K562 (cell line): ENCODE measurements around the gene WDR54. TPM values are rescaled to one million over a fixed set of nuclear protein-coding genes. Genes with fewer than 3 reads are reported as not detected.
A peak's percentile ranks its signal among the peaks of the same experiment; 100 is the strongest.

Experiments used
- MAFF ChIP-seq: IDR thresholded peaks from 2 replicates; pipeline ENCODE4 v1.6.1; 2012; ENCODE audit warnings: low read length, improper control_type of control experiment
- NCOA1 ChIP-seq: fragments of 450-650 bp; IDR thresholded peaks from 2 replicates; pipeline ENCODE4 v1.6.1; 2016; ENCODE audit warnings: low read depth
- PYGO2 ChIP-seq: fragments of 450-650 bp; IDR thresholded peaks from 2 replicates; pipeline ENCODE4 v1.6.1; 2016; ENCODE audit warnings: mild to moderate bottlenecking, missing genetic modification characterization, moderate library complexity, missing compliant biosample characterization
- REST ChIP-seq, 2 experiments: fragments of 450-650 bp; formaldehyde crosslinking in 1 of 2; IDR thresholded peaks; 2 replicates each; pipeline versions ENCODE4 v1.4.0 to v1.6.1; 2014 to 2020; ENCODE audit warnings: mild to moderate bottlenecking in 2 of 2, borderline replicate concordance in 1 of 2, low read depth in 1 of 2
- SMAD3 ChIP-seq: fragments of 450-650 bp; formaldehyde crosslinking; conservative IDR thresholded peaks from 2 replicates; pipeline ENCODE4 v1.4.0; 2020; ENCODE audit warnings: mild to moderate bottlenecking
- TEAD2 ChIP-seq: fragments of 450-650 bp; IDR thresholded peaks from 2 replicates; pipeline ENCODE4 v1.6.1; 2016; ENCODE audit warnings: missing genetic modification characterization, control low read depth, missing compliant biosample characterization
- THRA ChIP-seq: fragments of 450-650 bp; IDR thresholded peaks from 2 replicates; pipeline ENCODE4 v1.6.1; 2017; ENCODE audit warnings: mild to moderate bottlenecking, moderate library complexity
- YY1 ChIP-seq, 3 experiments: IDR thresholded peaks; 2 replicates each; pipeline ENCODE4 v1.6.1; 2011; ENCODE audit warnings: low read length in 2 of 3, mild to moderate bottlenecking in 2 of 3, moderate library complexity in 2 of 3, borderline replicate concordance in 1 of 3, control low read depth in 1 of 3, low read depth in 1 of 3; ENCODE audit not compliant: insufficient read depth in 3 of 3, insufficient replicate concordance in 2 of 3, control insufficient read depth in 1 of 3, insufficient read length in 1 of 3; ENCODE audit errors: extremely low read depth in 1 of 3
- ZNF507 ChIP-seq: conservative IDR thresholded peaks from 2 replicates; pipeline ENCODE4 v1.6.1; 2017; ENCODE audit warnings: missing genetic modification characterization, missing compliant biosample characterization
- ZNF592 ChIP-seq: fragments of 450-650 bp; IDR thresholded peaks from 2 replicates; pipeline ENCODE4 v1.6.1; 2017; ENCODE audit warnings: antibody characterized with exemption, mild to moderate bottlenecking
- polyA plus RNA-seq, 8 experiments: library from polyadenylated mRNA; depleted of rRNA in 4 of 8; stranded (reverse) in 5 of 8; unstranded in 3 of 8; fragments of >200 nt; fragmentation: Nextera tagmentation in 2 of 8; fragmentation: Illumina TruSeq in 1 of 8; extraction: Ambion mirVana in 2 of 8; extraction: Trizol in 1 of 8; gene quantifications; 2 replicates each; pipeline versions ENCODE4 v1.2.1 to v1.2.3, GENCODE V29; 2011 to 2014; ENCODE audit warnings: inconsistent platforms in 1 of 8, missing spikeins in 1 of 8
- total RNA-seq, 7 experiments: library from RNA; depleted of rRNA in 6 of 7; stranded (reverse); fragments of >200 nt in 6 of 7; fragmentation: Illumina TruSeq in 2 of 7; extraction: Trizol in 2 of 7; gene quantifications; 2 replicates each; pipeline versions ENCODE4 v1.2.1 to v1.2.3, GENCODE V29; 2011 to 2021; ENCODE audit warnings: low replicate concordance in 1 of 7

WDR54 gene
- total and polyA plus RNA-seq, 9 of the 15 experiments (the other 6 are each of a cell fraction or from before 2014, with no cell fraction given), result 5.2 to 15.2 (median 7.4) TPM

- TF ChIP-seq REST (IDR thresholded peaks at IDR 0.05; ENCODE audit: borderline replicate concordance), result peak; percentile 37; the same call in 1 of the 2 replicates
- 0 out of 2 replicates have a peak, but pooled peaks have one; percentile 39 for TF ChIP-seq REST (CRISPR knock-in tag; IDR thresholded peaks at IDR 0.05; ENCODE audit: low read depth)
- no peak for TF ChIP-seq MAFF
- TF ChIP-seq ZNF592, result 0 out of 2 replicates have a peak, but pooled peaks have one; percentile 17
- TF ChIP-seq ZNF507 (tag), result no peak
- TF ChIP-seq YY1 (IDR thresholded peaks at IDR 0.05; ENCODE audit: borderline replicate concordance in 1 of 3, control insufficient read depth in 1 of 3, extremely low read depth in 1 of 3, insufficient read depth in 3 of 3, insufficient read length in 1 of 3, insufficient replicate concordance in 2 of 3, low read depth in 1 of 3, low read length in 2 of 3), result peak in 2 of 3 experiments; percentile 16 to 38
- no peak for TF ChIP-seq TEAD2 (tag)
- TF ChIP-seq SMAD3 (CRISPR knock-in tag), result 0 out of 2 replicates have a peak, but pooled peaks have one; percentile 13
- no peak for TF ChIP-seq THRA
- TF ChIP-seq NCOA1, result no peak
- no peak for TF ChIP-seq PYGO2
Observed at GRCh38 chr2:74391580-74392448, 29.7 kb upstream of the WDR54 start (continued).
